Mammary epithelial cell (primary cell): ENCODE measurements around the gene NCAPD3.

Experiments
- EZH2 ChIP-seq: IDR thresholded peaks from 2 replicates; pipeline ENCODE4 v1.6.1; 2012; ENCODE audit warnings: low read length, inconsistent platforms, borderline replicate concordance
- TF ChIP-seq, protein P1 (sequence below), 2 donors: IDR thresholded peaks in 1 of 2; conservative IDR thresholded peaks in 1 of 2; 2 replicates each; pipeline ENCODE4 v1.5.1; 2011 to 2012; ENCODE audit warnings: inconsistent platforms in 2 of 2, low read length in 2 of 2, mild to moderate bottlenecking in 2 of 2, control low read depth in 1 of 2, low read depth in 1 of 2; ENCODE audit not compliant: insufficient read depth in 1 of 2; ENCODE audit errors: extremely low read depth in 1 of 2

DNA sequence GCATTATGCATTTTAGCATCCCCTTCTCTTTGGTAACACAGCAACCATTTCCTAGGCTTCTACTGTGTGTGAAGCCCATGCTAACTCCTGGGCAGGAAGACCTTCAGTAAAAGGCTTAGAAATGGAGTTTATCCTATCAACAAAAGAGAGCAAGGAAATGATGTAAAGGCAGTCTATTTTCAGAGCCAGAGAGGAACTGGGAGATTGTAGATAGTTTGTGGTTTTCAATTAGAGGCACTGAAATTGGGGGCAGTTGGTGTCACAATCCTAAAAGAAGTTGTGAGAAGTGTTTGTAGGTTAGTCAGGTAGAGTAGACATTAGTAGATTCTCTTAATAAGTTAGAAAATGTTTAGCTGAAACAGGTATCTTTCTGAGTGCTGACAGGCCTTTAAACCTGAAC, 36.7 kb upstream of the NCAPD3 start:
- TF ChIP-seq, protein P1, sequence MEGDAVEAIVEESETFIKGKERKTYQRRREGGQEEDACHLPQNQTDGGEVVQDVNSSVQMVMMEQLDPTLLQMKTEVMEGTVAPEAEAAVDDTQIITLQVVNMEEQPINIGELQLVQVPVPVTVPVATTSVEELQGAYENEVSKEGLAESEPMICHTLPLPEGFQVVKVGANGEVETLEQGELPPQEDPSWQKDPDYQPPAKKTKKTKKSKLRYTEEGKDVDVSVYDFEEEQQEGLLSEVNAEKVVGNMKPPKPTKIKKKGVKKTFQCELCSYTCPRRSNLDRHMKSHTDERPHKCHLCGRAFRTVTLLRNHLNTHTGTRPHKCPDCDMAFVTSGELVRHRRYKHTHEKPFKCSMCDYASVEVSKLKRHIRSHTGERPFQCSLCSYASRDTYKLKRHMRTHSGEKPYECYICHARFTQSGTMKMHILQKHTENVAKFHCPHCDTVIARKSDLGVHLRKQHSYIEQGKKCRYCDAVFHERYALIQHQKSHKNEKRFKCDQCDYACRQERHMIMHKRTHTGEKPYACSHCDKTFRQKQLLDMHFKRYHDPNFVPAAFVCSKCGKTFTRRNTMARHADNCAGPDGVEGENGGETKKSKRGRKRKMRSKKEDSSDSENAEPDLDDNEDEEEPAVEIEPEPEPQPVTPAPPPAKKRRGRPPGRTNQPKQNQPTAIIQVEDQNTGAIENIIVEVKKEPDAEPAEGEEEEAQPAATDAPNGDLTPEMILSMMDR (conservative IDR thresholded peaks at IDR 0.05 in 1 of 2, IDR thresholded peaks at IDR 0.05 in 1 of 2; ENCODE audit: extremely low read depth in 1 of 2, insufficient read depth in 1 of 2, low read depth in 1 of 2, low read length in 2 of 2) = no peak
- no peak for TF ChIP-seq EZH2
